Glomerular endothelial cell (primary cell): ENCODE results near the gene ATAD3A. TPM values are rescaled to one million over a fixed set of nuclear protein-coding genes. Genes with fewer than 3 reads are reported as not detected.
"Not testable (repeated sequence)": the region's sequence is repeated elsewhere in the genome, so short reads cannot be mapped to it uniquely, and the experiment has no call there.

Experiments
- DNase-seq: peaks from one replicate; pipeline ENCODE4 v3.0.0-alpha.2; 2011; ENCODE audit warnings: low read depth, low spot score; ENCODE audit errors: extremely low read depth
- total RNA-seq: library from RNA; depleted of rRNA; stranded (reverse); fragments of >200 nt; gene quantifications from 2 replicates; pipeline ENCODE4 v1.2.3, GENCODE V29; 2015

Gene ATAD3A
- total RNA-seq, 1 donor from 2014 or later: 54.5 TPM

GRCh38 chr1:1489231-1489630 lies 22.7 kb upstream of the ATAD3A start:
- no peak for DNase-seq

DNA sequence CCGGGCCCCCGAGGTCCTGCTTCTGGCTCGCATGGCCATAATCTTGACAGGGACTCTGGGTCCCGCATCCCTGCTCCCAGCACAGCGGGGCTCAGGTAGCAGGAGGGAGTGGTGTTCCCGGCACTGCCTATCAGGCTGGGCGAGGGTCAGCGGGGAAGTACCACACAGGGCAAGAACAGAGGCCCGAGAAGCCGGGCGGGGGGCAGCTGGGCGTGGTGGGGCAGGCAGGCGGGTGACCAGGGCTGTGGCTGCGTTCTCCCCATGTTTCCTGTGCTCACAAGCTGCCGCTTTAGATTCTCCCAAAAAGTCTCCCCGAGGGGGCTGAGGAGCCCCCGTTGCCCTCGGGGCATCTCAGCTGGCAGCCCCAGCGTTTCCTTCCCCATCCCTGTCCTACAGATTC lies 22.1 kb upstream of the ATAD3A start:
- no peak for DNase-seq

- DNase-seq: no peak
Measured at GRCh38 chr1:1490633-1491230, 21.2 kb upstream of the ATAD3A start.

GRCh38 chr1:1491601-1492000 lies 20.4 kb upstream of the ATAD3A start:
- DNase-seq: no peak

- DNase-seq: not testable (repeated sequence)
Measured at GRCh38 chr1:1494311-1494710, 17.7 kb upstream of the ATAD3A start.

DNA sequence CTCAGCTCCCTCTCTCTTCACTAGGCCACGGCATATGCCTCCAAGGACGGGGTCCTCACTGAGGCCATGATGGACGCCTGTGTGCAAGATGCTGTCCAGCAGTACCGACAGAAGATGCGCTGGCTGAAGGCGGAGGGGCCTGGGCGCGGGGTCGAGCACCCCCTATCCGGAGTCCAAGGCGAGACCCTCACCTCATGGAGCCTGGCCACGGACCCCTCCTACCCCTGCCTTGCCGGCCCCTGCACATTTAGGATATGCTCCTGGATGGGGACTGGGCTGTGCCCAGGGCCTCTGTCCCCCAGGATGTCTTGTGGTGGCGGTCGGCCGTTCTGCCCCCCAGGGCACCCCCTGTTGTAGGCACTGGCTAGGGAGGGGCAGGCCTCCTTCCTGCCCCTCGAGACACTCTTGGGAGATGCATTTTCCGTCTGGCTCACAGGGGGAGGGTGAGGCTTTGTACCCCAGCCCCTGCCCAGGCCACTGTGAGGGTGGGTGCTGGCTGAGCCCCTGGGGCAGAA lies 16.4 kb upstream of the ATAD3A start:
- not testable (repeated sequence) for DNase-seq

DNA sequence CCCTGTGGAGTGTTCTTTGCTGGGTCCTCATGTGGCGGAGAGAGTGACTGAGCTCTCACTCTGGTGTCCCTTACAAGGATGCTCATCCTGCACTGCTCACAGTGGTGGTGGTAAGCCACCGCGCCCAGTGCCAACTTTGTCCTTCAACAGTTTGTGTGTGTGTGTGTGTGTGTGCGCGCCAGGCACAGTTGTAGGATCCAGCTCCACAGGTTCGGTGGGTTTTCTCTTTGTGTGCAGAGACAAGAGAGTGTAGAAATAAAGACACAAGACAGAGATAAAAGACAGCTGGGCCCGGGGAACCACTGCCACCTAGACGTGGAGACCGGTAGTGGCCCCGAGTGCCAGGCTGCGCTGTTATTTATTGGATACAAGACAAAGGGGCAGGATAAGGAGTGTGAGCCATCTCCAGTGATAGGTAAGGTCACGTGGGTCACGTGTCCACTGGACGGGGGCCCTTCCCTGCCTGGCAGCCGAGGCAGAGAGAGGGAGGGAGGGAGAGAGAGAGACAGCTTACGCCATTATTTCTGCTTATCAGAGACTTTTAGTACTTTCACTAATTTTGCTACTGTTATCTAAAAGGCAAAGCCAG lies 7.1 kb upstream of the ATAD3A start:
- not testable (repeated sequence) for DNase-seq

GRCh38 chr1:1505366-1505798 lies 6.6 kb upstream of the ATAD3A start:
- not testable (repeated sequence) for DNase-seq

- DNase-seq: not testable (repeated sequence)
Measured at GRCh38 chr1:1505801-1506200, 6.2 kb upstream of the ATAD3A start.

DNA sequence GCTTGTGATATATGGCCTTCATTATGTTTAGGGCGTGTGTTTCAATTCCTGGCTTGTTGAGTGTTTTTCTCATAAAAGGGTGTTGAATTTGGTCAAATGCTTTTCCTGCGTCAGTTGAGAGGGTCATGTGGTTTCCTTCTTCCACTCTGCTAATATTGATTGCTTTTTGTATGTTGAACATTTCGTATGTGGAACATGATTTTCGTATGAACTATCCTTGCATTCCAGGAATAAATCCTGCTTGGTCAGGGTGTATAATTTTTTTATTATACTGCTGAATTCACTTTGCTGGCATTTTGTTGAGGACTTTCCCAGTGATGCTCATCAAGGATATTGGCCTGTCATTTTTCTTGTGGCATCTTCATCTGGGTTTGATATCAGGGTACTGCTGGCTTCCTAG lies 4.7 kb upstream of the ATAD3A start:
- DNase-seq: no peak

DNA sequence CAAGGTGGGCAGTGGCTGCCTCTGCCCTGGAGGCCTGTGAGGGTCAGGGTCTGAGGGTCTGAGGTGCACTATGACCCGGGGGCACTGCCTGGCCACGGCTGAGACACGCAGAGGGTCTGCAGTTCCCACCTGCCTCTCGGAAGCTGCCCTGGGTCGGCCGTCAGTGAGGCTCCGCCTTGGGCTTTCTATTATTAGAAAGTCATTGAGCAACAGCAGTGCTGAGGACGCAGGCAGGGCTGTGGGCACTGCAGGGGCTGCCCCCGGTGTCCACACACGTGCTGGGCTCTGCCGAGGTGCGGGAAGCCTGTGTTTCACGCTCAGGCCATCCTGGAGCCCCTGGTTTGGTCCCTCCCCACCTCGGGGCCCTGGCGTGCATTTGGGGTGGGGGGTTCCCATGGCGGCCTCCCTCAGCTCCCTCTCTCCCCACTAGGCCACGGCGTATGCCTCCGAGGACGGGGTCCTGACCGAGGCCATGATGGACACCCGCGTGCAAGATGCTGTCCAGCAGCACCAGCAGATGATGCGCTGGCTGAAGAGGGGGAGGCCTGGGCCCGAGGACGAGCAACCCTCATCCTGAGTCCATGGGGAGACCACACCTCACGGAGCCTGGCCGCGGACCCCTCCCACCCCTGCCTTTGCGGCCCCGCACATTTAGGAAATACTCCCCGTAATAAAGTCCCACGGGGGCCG lies 3.0 kb upstream of the ATAD3A start:
- DNase-seq: not testable (repeated sequence)

GRCh38 chr1:1509465-1509850 lies 2.5 kb upstream of the ATAD3A start:
- DNase-seq: not testable (repeated sequence)

- DNase-seq: no peak
Measured at GRCh38 chr1:1510912-1511532, 940 bp upstream of the ATAD3A start.

GRCh38 chr1:1512425-1512824 lies 463 bp downstream of the ATAD3A start:
- not testable (repeated sequence) for DNase-seq

DNA sequence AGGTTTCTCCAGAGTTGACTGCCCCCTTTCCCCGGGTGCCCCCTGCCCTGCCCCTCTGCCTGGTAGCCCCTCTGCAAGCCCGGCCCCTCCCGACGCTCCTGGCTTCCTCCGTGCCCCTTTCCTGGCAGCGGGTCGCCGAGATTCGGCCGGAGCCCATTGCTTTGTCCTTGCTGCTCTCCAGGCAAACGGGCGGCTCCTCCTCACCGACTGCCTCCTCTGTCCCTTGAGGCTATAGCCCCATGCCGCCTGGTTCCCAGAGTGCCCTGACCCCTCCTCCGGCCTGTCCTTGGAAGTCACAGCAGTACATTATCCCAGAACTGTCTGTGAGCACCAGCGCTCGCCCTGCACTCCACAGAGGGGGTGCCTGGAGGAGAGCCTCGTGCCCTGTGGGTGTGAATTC lies 1.7 kb downstream of the ATAD3A start:
- DNase-seq: not testable (repeated sequence)

- not testable (repeated sequence) for DNase-seq
Measured at GRCh38 chr1:1514376-1514775, 2.4 kb downstream of the ATAD3A start.

GRCh38 chr1:1516923-1517322 lies 5.0 kb downstream of the ATAD3A start:
- not testable (repeated sequence) for DNase-seq

- no peak for DNase-seq
Measured at GRCh38 chr1:1517973-1518620, 6.1 kb downstream of the ATAD3A start.

GRCh38 chr1:1518621-1519007 lies 6.7 kb downstream of the ATAD3A start:
- DNase-seq: not testable (repeated sequence)

- DNase-seq: not testable (repeated sequence)
Measured at GRCh38 chr1:1519805-1520505, 8.0 kb downstream of the ATAD3A start.
